ENCODE results near the gene RAB44.

The RAB44 gene

GRCh38 chr6:36676141-36677058, 21.2 kb upstream of the RAB44 start:
- Mint-ChIP-seq H3K27ac (no peak overlapping the region), H3K4me1 (ENCODE audit: low read depth in 2 of 2) (peaks cover 19 to 22% of the 10 kb centered on the region in 2 donors)

GRCh38 chr6:36677059-36677749, 20.4 kb upstream of the RAB44 start:
- no peaks in the 10 kb centered on the region for H3K27me3 Mint-ChIP-seq
- H3K4me1 Mint-ChIP-seq (ENCODE audit: low read depth in 2 of 2), result peaks cover 20 to 22% of the 10 kb centered on the region in 2 donors
- no peaks in the 10 kb centered on the region for H3K9me3 Mint-ChIP-seq
- peaks cover 41% of the 10 kb centered on the region for H3K36me3 Mint-ChIP-seq (ENCODE audit: insufficient read depth)
- peak overlapping the region in 1 of 2 donors; percentile 93 for H3K4me3 Mint-ChIP-seq
- peak overlapping the region; percentile 97 to 98 for H3K27ac Mint-ChIP-seq
- ATAC-seq (replicated peaks), result no peak
- DNase-seq, result no peak

More at GRCh38 chr6:36676141-36677058, 21.2 kb upstream of the RAB44 start:
- Mint-ChIP-seq H3K27me3 (no peaks in the 10 kb centered on the region), H3K9me3 (no peaks in the 10 kb centered on the region), H3K36me3 (ENCODE audit: insufficient read depth) (peaks cover 34% of the 10 kb centered on the region), H3K4me3 (no peak overlapping the region)
- DNase-seq (no peak), ATAC-seq (replicated peaks) (no peak)

GRCh38 chr6:36677753-36678487, 19.7 kb upstream of the RAB44 start:
- DNase-seq (no peak), ATAC-seq (replicated peaks) (no peak)
- Mint-ChIP-seq H3K4me1 (ENCODE audit: low read depth in 2 of 2) (peaks cover 20 to 25% of the 10 kb centered on the region in 2 donors), H3K4me3 (peak overlapping the region; percentile 93 to 96), H3K27me3 (no peaks in the 10 kb centered on the region), H3K36me3 (ENCODE audit: insufficient read depth) (peaks cover 46% of the 10 kb centered on the region), H3K9me3 (no peaks in the 10 kb centered on the region), H3K27ac (peak overlapping the region; percentile 97 to 98)

GRCh38 chr6:36678488-36679042, 19.1 kb upstream of the RAB44 start, which contains the start of gene CDKN1A:
CDKN1A (plus strand) TSS chr6:36678714; CDS start chr6:36684102, 5,388 bp downstream.
- Mint-ChIP-seq H3K27ac (peak within 1 kb of the TSS; percentile 97 to 98), H3K36me3 (ENCODE audit: insufficient read depth) (peaks cover 52% of the 10 kb centered on the region), H3K27me3 (no peaks in the 10 kb centered on the region), H3K4me1 (ENCODE audit: low read depth in 2 of 2) (peaks cover 20 to 25% of the 10 kb centered on the region in 2 donors), H3K4me3 (peak within 1 kb of the TSS; percentile 93 to 96), H3K9me3 (no peaks in the 10 kb centered on the region)
- peak; percentile 60 to 66 (median 65) for DNase-seq
- peak; percentile 51 for ATAC-seq (replicated peaks)

- H3K27me3 Mint-ChIP-seq, result no peaks in the 10 kb centered on the region
- ATAC-seq (replicated peaks) (no peak), DNase-seq (peak; percentile 18 to 22 (median 19))
- H3K4me1 Mint-ChIP-seq (ENCODE audit: low read depth in 2 of 2), result peaks cover 20 to 25% of the 10 kb centered on the region in 2 donors
- H3K4me3 Mint-ChIP-seq, result peak overlapping the region; percentile 93 to 96
- H3K9me3 Mint-ChIP-seq, result no peaks in the 10 kb centered on the region
- peaks cover 59% of the 10 kb centered on the region for H3K36me3 Mint-ChIP-seq (ENCODE audit: insufficient read depth)
- peak overlapping the region; percentile 97 to 98 for H3K27ac Mint-ChIP-seq
Measured at GRCh38 chr6:36679043-36679833, 18.4 kb upstream of the RAB44 start.

- no peaks in the 10 kb centered on the region for H3K9me3 Mint-ChIP-seq
- H3K27ac Mint-ChIP-seq, result peak overlapping the region in 1 of 2 donors; percentile 98
- H3K4me3 Mint-ChIP-seq, result no peak overlapping the region
- ATAC-seq (replicated peaks) (peak; percentile 40), DNase-seq (peak; percentile 27 to 66 (median 60))
- H3K36me3 Mint-ChIP-seq (ENCODE audit: insufficient read depth), result peaks cover 79% of the 10 kb centered on the region
- peaks cover 20% of the 10 kb centered on the region in 2 donors for H3K4me1 Mint-ChIP-seq (ENCODE audit: low read depth in 2 of 2)
- H3K27me3 Mint-ChIP-seq, result no peaks in the 10 kb centered on the region
Measured at GRCh38 chr6:36682328-36683144, 15.1 kb upstream of the RAB44 start.

- Mint-ChIP-seq H3K4me1 (ENCODE audit: low read depth in 2 of 2) (peaks cover 18 to 20% of the 10 kb centered on the region in 2 donors), H3K36me3 (ENCODE audit: insufficient read depth) (peaks cover 82% of the 10 kb centered on the region), H3K27ac (peak overlapping the region; percentile 78 to 98), H3K9me3 (no peaks in the 10 kb centered on the region), H3K27me3 (no peaks in the 10 kb centered on the region), H3K4me3 (peak overlapping the region in 1 of 2 donors; percentile 14)
- ATAC-seq (replicated peaks) (no peak), DNase-seq (no peak)
Measured at GRCh38 chr6:36683145-36683655, 14.4 kb upstream of the RAB44 start.

GRCh38 chr6:36683656-36684446, 13.8 kb upstream of the RAB44 start:
- Mint-ChIP-seq H3K4me3 (no peak overlapping the region), H3K27ac (peak overlapping the region; percentile 78 to 98), H3K27me3 (no peaks in the 10 kb centered on the region), H3K4me1 (ENCODE audit: low read depth in 2 of 2) (peaks cover 13 to 16% of the 10 kb centered on the region in 2 donors), H3K9me3 (no peaks in the 10 kb centered on the region), H3K36me3 (ENCODE audit: insufficient read depth) (peaks cover 80% of the 10 kb centered on the region)
- no peak for DNase-seq
- ATAC-seq (replicated peaks), result no peak

- DNase-seq (no peak), ATAC-seq (replicated peaks) (no peak)
- peaks cover 75% of the 10 kb centered on the region for H3K36me3 Mint-ChIP-seq (ENCODE audit: insufficient read depth)
- no peak overlapping the region for H3K4me3 Mint-ChIP-seq
- H3K9me3 Mint-ChIP-seq, result no peaks in the 10 kb centered on the region
- peaks cover 12 to 14% of the 10 kb centered on the region in 2 donors for H3K4me1 Mint-ChIP-seq (ENCODE audit: low read depth in 2 of 2)
- H3K27me3 Mint-ChIP-seq, result no peaks in the 10 kb centered on the region
- H3K27ac Mint-ChIP-seq, result peak overlapping the region in 1 of 2 donors; percentile 98
Measured at GRCh38 chr6:36684447-36684812, 13.2 kb upstream of the RAB44 start.

GRCh38 chr6:36685166-36685924, 12.3 kb upstream of the RAB44 start:
- ATAC-seq (replicated peaks), result no peak
- H3K9me3 Mint-ChIP-seq, result no peaks in the 10 kb centered on the region
- peaks cover 10 to 11% of the 10 kb centered on the region in 2 donors for H3K4me1 Mint-ChIP-seq (ENCODE audit: low read depth in 2 of 2)
- H3K27me3 Mint-ChIP-seq, result no peaks in the 10 kb centered on the region
- H3K27ac Mint-ChIP-seq, result peak overlapping the region; percentile 59 to 79
- H3K36me3 Mint-ChIP-seq (ENCODE audit: insufficient read depth), result peaks cover 69% of the 10 kb centered on the region
- no peak for DNase-seq
- H3K4me3 Mint-ChIP-seq, result peak overlapping the region in 1 of 2 donors; percentile 22
